IMR-90 (cell line): ENCODE measurements around the gene ARNT2.

Source experiments
- CTCF ChIP-seq: conservative IDR thresholded peaks from 2 replicates; pipeline ENCODE4 v1.5.1; 2012; ENCODE audit warnings: mild to moderate bottlenecking, low read depth, low read length, improper control_type of control experiment
- FOS ChIP-seq: fragments of 150-350 bp; IDR thresholded peaks from 2 replicates; pipeline ENCODE4 v1.6.1; 2016; ENCODE audit warnings: low read depth, low read length
- MAZ ChIP-seq: IDR thresholded peaks from 2 replicates; pipeline ENCODE4 v1.6.1; 2012; ENCODE audit warnings: low read depth, mild to moderate bottlenecking, low read length, improper control_type of control experiment, moderate library complexity, borderline replicate concordance
- POLR2A ChIP-seq: IDR thresholded peaks from 2 replicates; pipeline ENCODE4 v1.6.1; 2012; ENCODE audit warnings: mild to moderate bottlenecking, low read depth, low read length
- RAD21 ChIP-seq: IDR thresholded peaks from 2 replicates; pipeline ENCODE4 v1.6.1; 2012; ENCODE audit warnings: low read length, improper control_type of control experiment
- RCOR1 ChIP-seq: IDR thresholded peaks from 2 replicates; pipeline ENCODE4 v1.6.1; 2012; ENCODE audit warnings: mild to moderate bottlenecking, low read length, improper control_type of control experiment; ENCODE audit not compliant: insufficient replicate concordance
- USF2 ChIP-seq: fragments of 150-350 bp; IDR thresholded peaks from 2 replicates; pipeline ENCODE4 v1.6.1; 2017; ENCODE audit warnings: mild to moderate bottlenecking, antibody characterized with exemption, low read length, low read depth

GRCh38 chr15:80596521-80596976 is 192.4 kb downstream of the ARNT2 start:
- no peak for TF ChIP-seq POLR2A
- TF ChIP-seq USF2, result no peak
- no peak for TF ChIP-seq CTCF
- no peak for TF ChIP-seq RAD21
- no peak for TF ChIP-seq FOS
- no peak for TF ChIP-seq RCOR1
- no peak for TF ChIP-seq MAZ
